SK-N-SH (cell line): ENCODE measurements around the gene SSTR3. TPM values are rescaled to one million over a fixed set of nuclear protein-coding genes. Genes with fewer than 3 reads are reported as not detected.

Experiments
- CTCF ChIA-PET: fragments of 300-600, 350-600 bp; formaldehyde crosslinking; extraction: SDS; loops from one replicate; lab custom pipeline; 2021; lab: Yijun Ruan, JAX
- POLR2A ChIA-PET: fragments of 350-600 bp; sonication (Branson Sonifier 250); formaldehyde crosslinking; extraction: SDS; loops from one replicate; lab custom pipeline; 2020; ENCODE audit warnings: antibody characterized with exemption, inconsistent platforms; lab: Yijun Ruan, JAX
- DNase-seq: peaks from one replicate; pipeline ENCODE4 v3.0.0; 2012
- H2AFZ ChIP-seq: fragments of 200-600 bp; sonication (generic); 2 replicates; pipeline ENCODE4 v1.8.1; 2016; ENCODE audit warnings: antibody characterized with exemption, mild to moderate bottlenecking, low read depth
- H3F3A ChIP-seq: fragments of 200-600 bp; sonication (generic); replicated peaks from 2 replicates; pipeline ENCODE3; 2016; ENCODE audit warnings: antibody characterized with exemption, mild to moderate bottlenecking; ENCODE audit not compliant: insufficient read depth
- H3K27ac ChIP-seq, 2 experiments: fragments of 200-500 bp in 1 of 2; fragments of 200-600 bp in 1 of 2; sonication (Bioruptor generic) in 1 of 2; sonication (generic), shearing (Covaris generic) in 1 of 2; 2 replicates each; pipeline versions ENCODE4 v1.5.1 to v1.6.1; 2014 to 2016; ENCODE audit warnings: low read depth in 2 of 2, inconsistent platforms in 1 of 2, low read length in 1 of 2, mild to moderate bottlenecking in 1 of 2, mixed read lengths in 1 of 2
- H3K27me3 ChIP-seq: fragments of 200-600 bp; sonication (generic), shearing (Covaris generic); 2 replicates; pipeline ENCODE4 v1.6.1; 2016; ENCODE audit warnings: mixed run types; ENCODE audit not compliant: insufficient read depth
- H3K36me3 ChIP-seq, 2 experiments: fragments of 200-500 bp in 1 of 2; fragments of 200-600 bp in 1 of 2; sonication (Bioruptor generic) in 1 of 2; sonication (generic) in 1 of 2; replicated peaks in 1 of 2; 2 replicates each; pipeline versions ENCODE3 to v1.5.1; 2014 to 2016; ENCODE audit warnings: low read length in 1 of 2, mild to moderate bottlenecking in 1 of 2; ENCODE audit not compliant: insufficient read depth in 2 of 2, control insufficient read depth in 1 of 2
- H3K4me1 ChIP-seq, 2 experiments: fragments of 200-500 bp in 1 of 2; fragments of 200-600 bp in 1 of 2; sonication (Bioruptor generic) in 1 of 2; sonication (generic), shearing (Covaris generic) in 1 of 2; 2 replicates each; pipeline versions ENCODE4 v1.5.1 to v1.6.1; 2014 to 2016; ENCODE audit warnings: low read depth in 1 of 2, low read length in 1 of 2, mixed run types in 1 of 2; ENCODE audit not compliant: insufficient read depth in 2 of 2, control insufficient read depth in 1 of 2
- H3K4me2 ChIP-seq: fragments of 200-600 bp; sonication (generic), shearing (Covaris generic); 2 replicates; pipeline ENCODE4 v1.6.1; 2017; ENCODE audit warnings: mixed run types
- H3K4me3 ChIP-seq, 2 experiments: fragments of 200-500 bp in 1 of 2; fragments of 200-600 bp in 1 of 2; sonication (Bioruptor generic) in 1 of 2; sonication (generic), shearing (Covaris generic) in 1 of 2; 2 replicates each; pipeline versions ENCODE4 v1.5.1 to v1.8.1; 2014 to 2016; ENCODE audit warnings: low read depth in 2 of 2, inconsistent platforms in 1 of 2, low read length in 1 of 2, mild to moderate bottlenecking in 1 of 2, mixed read lengths in 1 of 2, moderate library complexity in 1 of 2
- H3K79me2 ChIP-seq: fragments of 200-600 bp; sonication (generic); 2 replicates; pipeline ENCODE4 v1.8.1; 2017; ENCODE audit warnings: mild to moderate bottlenecking; ENCODE audit not compliant: insufficient read depth
- H3K9ac ChIP-seq: fragments of 200-600 bp; sonication (generic); 2 replicates; pipeline ENCODE4 v1.6.1; 2017; ENCODE audit warnings: mixed run types
- H3K9me2 ChIP-seq: fragments of 200-600 bp; sonication (generic); 2 replicates; pipeline ENCODE4 v1.6.1; 2017; ENCODE audit warnings: mixed run types
- H3K9me3 ChIP-seq: fragments of 200-600 bp; sonication (generic); 2 replicates; pipeline ENCODE4 v1.6.1; 2017; ENCODE audit warnings: mixed run types, mild to moderate bottlenecking, moderate library complexity
- H4K20me1 ChIP-seq: fragments of 200-600 bp; sonication (generic); 2 replicates; pipeline ENCODE4 v1.6.1; 2017; ENCODE audit warnings: mild to moderate bottlenecking, mixed run types; ENCODE audit not compliant: insufficient read depth
- CTCF ChIP-seq: fragments of 200-600 bp; sonication (generic); IDR thresholded peaks from 2 replicates; pipeline ENCODE4 v1.6.1; 2017; ENCODE audit warnings: antibody characterized with exemption, mild to moderate bottlenecking, moderate library complexity
- EZH2phosphoT487 ChIP-seq: fragments of 200-600 bp; sonication (generic); IDR thresholded peaks from 2 replicates; pipeline ENCODE4 v1.6.1; 2017; ENCODE audit warnings: low read depth, mixed run types, mild to moderate bottlenecking, antibody characterized with exemption, moderate library complexity, borderline replicate concordance
- FOSL2 ChIP-seq: IDR thresholded peaks from 2 replicates; pipeline ENCODE4 v1.4.0; 2012; ENCODE audit warnings: low read depth, mild to moderate bottlenecking, moderate library complexity, borderline replicate concordance
- FOXJ3 ChIP-seq: sonication (generic); formaldehyde crosslinking; IDR thresholded peaks from 2 replicates; pipeline ENCODE4 v1.5.1; 2020; ENCODE audit warnings: mild to moderate bottlenecking, missing genetic modification reagents
- JUND ChIP-seq: IDR thresholded peaks from 2 replicates; pipeline ENCODE4 v1.4.0; 2012
- MEF2A ChIP-seq: IDR thresholded peaks from 2 replicates; pipeline ENCODE4 v1.4.0; 2012; ENCODE audit warnings: low read depth, borderline replicate concordance
- MXI1 ChIP-seq: IDR thresholded peaks from 2 replicates; pipeline ENCODE4 v1.6.1; 2012; ENCODE audit warnings: mild to moderate bottlenecking, low read depth, low read length, improper control_type of control experiment
- NRF1 ChIP-seq: IDR thresholded peaks from 2 replicates; pipeline ENCODE4 v1.6.1; 2012; ENCODE audit warnings: low read depth, mild to moderate bottlenecking, low read length
- PBX3 ChIP-seq: IDR thresholded peaks from 2 replicates; pipeline ENCODE4; 2012
- RAD21 ChIP-seq: IDR thresholded peaks from 2 replicates; pipeline ENCODE4 v1.6.1; 2012; ENCODE audit warnings: mild to moderate bottlenecking, low read length
- RFX5 ChIP-seq: IDR thresholded peaks from 2 replicates; pipeline ENCODE4 v1.6.1; 2012; ENCODE audit warnings: mild to moderate bottlenecking, improper control_type of control experiment, low read length
- SMC3 ChIP-seq: IDR thresholded peaks from 2 replicates; pipeline ENCODE4 v1.6.1; 2012; ENCODE audit warnings: low read depth, low read length, improper control_type of control experiment
- TCF12 ChIP-seq: IDR thresholded peaks from 2 replicates; pipeline ENCODE4 v1.4.0; 2012
- TEAD4 ChIP-seq: IDR thresholded peaks from 2 replicates; pipeline ENCODE4 v1.4.0; 2012; ENCODE audit warnings: mild to moderate bottlenecking, borderline replicate concordance; ENCODE audit not compliant: insufficient read depth
- YY1 ChIP-seq: IDR thresholded peaks from 2 replicates; pipeline ENCODE4 v1.4.0; 2012; ENCODE audit warnings: low read depth, mild to moderate bottlenecking
- WGBS: methylation state at CpG from one replicate; pipeline ENCODE4 v1.1.6; 2017; ENCODE audit warnings: low lambda C conversion rate; 5-methylcytosine and 5-hydroxymethylcytosine counted together
- polyA plus RNA-seq, 3 experiments: library from polyadenylated mRNA; depleted of rRNA; stranded (reverse); fragments of >200 nt; gene quantifications; 2 replicates each; pipeline ENCODE4 v1.2.3, GENCODE V29; 2012
- TF ChIP-seq, protein P1 (sequence below): IDR thresholded peaks from 2 replicates; pipeline ENCODE4 v1.4.0; 2012; ENCODE audit warnings: low read depth, borderline replicate concordance

SSTR3 gene
- polyA plus RNA-seq, 1 of the 3 experiments (the other 2 are of a cell fraction), result not detected

DNA sequence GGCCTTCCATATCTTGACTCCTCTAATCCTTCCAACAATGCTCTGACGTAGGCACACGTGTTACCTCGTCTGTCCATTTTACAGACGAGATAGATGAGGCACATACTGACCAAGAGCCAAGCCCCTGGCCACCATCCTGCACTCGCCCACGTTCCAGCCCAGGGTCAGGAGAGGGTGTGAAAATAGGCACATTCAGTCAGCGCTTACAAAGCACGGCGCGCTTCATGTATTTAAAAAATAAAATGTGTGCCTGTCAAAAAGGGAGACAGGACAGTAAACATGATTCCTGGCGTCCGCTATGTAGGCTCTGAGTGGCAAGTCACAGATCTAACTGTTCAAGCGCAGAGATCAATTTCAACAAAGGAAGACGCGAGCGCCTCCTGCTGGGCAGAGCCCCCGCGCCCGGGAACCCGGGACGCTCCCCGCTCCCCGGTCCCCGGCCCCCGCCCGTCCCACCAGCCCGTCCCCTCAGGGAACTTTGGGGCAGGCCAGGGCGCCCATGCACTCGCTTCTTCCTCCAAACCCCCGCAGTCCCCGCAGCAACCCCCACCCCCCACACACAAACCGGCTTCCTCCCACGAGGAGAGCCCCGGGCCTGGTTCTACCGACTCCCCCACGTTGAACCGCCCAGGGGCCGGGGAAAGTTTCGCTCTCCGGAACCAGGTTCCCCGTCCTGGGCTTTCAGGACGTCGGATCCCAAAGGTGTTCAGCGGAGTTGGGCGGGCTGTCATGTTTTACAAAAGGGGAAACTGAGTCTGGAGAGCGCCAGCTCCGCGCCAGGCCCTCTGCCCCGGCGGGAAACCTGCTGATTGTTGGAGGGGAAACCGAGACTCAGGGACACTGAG is 13.8 kb downstream of the SSTR3 start:
- Histone ChIP-seq H4K20me1 (no peaks in the 10 kb centered on the region), H3F3A (peaks cover 25% of the 10 kb centered on the region), H3K4me2 (peak overlapping the region; percentile 94), H3K4me3 (peak overlapping the region; percentile 72 to 76), H3K9me2 (no peaks in the 10 kb centered on the region), H3K9me3 (no peaks in the 10 kb centered on the region), H2AFZ (peak overlapping the region; percentile 82), H3K36me3 (no peaks in the 10 kb centered on the region), H3K79me2 (no peaks in the 10 kb centered on the region; the same call in 1 of the 2 replicates), H3K27ac (peak overlapping the region; percentile 73 to 96), H3K4me1 (peaks cover 19 to 28% of the 10 kb centered on the region in 2 experiments), H3K9ac (peak overlapping the region; percentile 81), H3K27me3 (no peaks in the 10 kb centered on the region)
- ChIA-PET CTCF (interaction anchor here (0.6 to 7.7 kb wide), 49 partner anchors 8 to 631 kb away, joined by 3 to 190 read pairs (median 4); partner anchors contain the start of genes C1QTNF6, CYTH4, IL2RB and RAC2), POLR2A (interaction anchor here (1.1 to 1.2 kb wide), 3 partner anchors 11 to 43 kb away, joined by 3 to 4 read pairs (median 4); partner anchors contain the start of gene C1QTNF6)
- peak; percentile 56 for TF ChIP-seq SMC3
- TF ChIP-seq MEF2A, result no peak
- no peak for TF ChIP-seq JUND
- no peak for TF ChIP-seq TCF12
- no peak for TF ChIP-seq TEAD4
- no peak for TF ChIP-seq YY1
- TF ChIP-seq FOSL2, result no peak
- no peak for TF ChIP-seq FOXJ3
- 0 out of 2 replicates have a peak, but pooled peaks have one; percentile 21 for TF ChIP-seq MXI1
- TF ChIP-seq, protein P1, sequence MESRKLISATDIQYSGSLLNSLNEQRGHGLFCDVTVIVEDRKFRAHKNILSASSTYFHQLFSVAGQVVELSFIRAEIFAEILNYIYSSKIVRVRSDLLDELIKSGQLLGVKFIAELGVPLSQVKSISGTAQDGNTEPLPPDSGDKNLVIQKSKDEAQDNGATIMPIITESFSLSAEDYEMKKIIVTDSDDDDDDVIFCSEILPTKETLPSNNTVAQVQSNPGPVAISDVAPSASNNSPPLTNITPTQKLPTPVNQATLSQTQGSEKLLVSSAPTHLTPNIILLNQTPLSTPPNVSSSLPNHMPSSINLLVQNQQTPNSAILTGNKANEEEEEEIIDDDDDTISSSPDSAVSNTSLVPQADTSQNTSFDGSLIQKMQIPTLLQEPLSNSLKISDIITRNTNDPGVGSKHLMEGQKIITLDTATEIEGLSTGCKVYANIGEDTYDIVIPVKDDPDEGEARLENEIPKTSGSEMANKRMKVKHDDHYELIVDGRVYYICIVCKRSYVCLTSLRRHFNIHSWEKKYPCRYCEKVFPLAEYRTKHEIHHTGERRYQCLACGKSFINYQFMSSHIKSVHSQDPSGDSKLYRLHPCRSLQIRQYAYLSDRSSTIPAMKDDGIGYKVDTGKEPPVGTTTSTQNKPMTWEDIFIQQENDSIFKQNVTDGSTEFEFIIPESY, result no peak
- no peak for TF ChIP-seq RFX5
- TF ChIP-seq NRF1, result no peak
- peak; percentile 75 for TF ChIP-seq RAD21
- TF ChIP-seq CTCF, result peak; percentile 81
- no peak for TF ChIP-seq PBX3
- TF ChIP-seq EZH2phosphoT487, result no peak
- peak; percentile 88 for DNase-seq
- WGBS, result 8% methylated on average over 33 of the region's 51 CpGs
